ENCODE results near the gene EML6.

DNA sequence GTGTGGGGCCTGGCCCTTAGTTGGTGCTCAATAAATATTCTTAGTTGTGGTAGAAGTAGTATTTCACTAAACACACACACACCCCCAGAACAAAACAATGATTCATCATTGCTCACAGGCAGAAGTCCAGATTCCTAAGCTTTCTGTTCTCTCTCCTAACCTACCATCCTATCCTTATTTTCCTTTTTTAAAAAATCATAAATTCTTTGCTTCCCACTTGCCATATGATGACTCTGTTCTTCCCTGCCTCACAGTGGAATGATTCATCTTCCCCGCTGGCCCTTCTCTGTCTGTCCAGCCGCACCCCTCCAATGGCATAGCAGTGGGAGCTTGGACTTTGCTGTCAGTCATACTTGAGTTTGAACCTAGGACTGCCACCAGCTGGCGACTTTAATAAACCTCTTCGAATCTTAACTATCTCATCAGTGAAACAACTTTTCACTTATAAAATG is 5.2 kb downstream of the EML6 start:
- TF ChIP-seq, protein P1, sequence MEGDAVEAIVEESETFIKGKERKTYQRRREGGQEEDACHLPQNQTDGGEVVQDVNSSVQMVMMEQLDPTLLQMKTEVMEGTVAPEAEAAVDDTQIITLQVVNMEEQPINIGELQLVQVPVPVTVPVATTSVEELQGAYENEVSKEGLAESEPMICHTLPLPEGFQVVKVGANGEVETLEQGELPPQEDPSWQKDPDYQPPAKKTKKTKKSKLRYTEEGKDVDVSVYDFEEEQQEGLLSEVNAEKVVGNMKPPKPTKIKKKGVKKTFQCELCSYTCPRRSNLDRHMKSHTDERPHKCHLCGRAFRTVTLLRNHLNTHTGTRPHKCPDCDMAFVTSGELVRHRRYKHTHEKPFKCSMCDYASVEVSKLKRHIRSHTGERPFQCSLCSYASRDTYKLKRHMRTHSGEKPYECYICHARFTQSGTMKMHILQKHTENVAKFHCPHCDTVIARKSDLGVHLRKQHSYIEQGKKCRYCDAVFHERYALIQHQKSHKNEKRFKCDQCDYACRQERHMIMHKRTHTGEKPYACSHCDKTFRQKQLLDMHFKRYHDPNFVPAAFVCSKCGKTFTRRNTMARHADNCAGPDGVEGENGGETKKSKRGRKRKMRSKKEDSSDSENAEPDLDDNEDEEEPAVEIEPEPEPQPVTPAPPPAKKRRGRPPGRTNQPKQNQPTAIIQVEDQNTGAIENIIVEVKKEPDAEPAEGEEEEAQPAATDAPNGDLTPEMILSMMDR (IDR thresholded peaks at IDR 0.05; ENCODE audit: control extremely low read depth in 1 of 3, insufficient read depth in 1 of 3, low read depth in 1 of 3, low read length in 3 of 3): no peak
- TF ChIP-seq SUZ12 (IDR thresholded peaks at IDR 0.05; ENCODE audit: low read length) (no peak), POLR2AphosphoS5 (IDR thresholded peaks at IDR 0.05; ENCODE audit: low read depth, low read length) (no peak), SRF (IDR thresholded peaks at IDR 0.05; ENCODE audit: low read depth, low read length) (no peak), EP300 (IDR thresholded peaks at IDR 0.05; ENCODE audit: borderline replicate concordance in 1 of 2, low read depth in 2 of 2, low read length in 2 of 2) (no peak), RBBP5 (IDR thresholded peaks at IDR 0.05; ENCODE audit: borderline replicate concordance, low read depth, low read length) (no peak)
